HG03045 (cell line): ENCODE measurements around the gene MAPKAP1.
A peak's percentile ranks its signal among the peaks of the same experiment; 100 is the strongest.

ENCODE experiments used
- ATAC-seq: cut with Tn5 transposase; IDR thresholded peaks from one replicate; pipeline ENCODE4 v1.9.1; 2021; ENCODE audit warnings: mild to moderate bottlenecking, moderate library complexity; ENCODE audit not compliant: unreplicated experiment

Gene MAPKAP1

GRCh38 chr9:125517577-125517976, 189.4 kb downstream of the MAPKAP1 start:
- ATAC-seq: no peak

DNA sequence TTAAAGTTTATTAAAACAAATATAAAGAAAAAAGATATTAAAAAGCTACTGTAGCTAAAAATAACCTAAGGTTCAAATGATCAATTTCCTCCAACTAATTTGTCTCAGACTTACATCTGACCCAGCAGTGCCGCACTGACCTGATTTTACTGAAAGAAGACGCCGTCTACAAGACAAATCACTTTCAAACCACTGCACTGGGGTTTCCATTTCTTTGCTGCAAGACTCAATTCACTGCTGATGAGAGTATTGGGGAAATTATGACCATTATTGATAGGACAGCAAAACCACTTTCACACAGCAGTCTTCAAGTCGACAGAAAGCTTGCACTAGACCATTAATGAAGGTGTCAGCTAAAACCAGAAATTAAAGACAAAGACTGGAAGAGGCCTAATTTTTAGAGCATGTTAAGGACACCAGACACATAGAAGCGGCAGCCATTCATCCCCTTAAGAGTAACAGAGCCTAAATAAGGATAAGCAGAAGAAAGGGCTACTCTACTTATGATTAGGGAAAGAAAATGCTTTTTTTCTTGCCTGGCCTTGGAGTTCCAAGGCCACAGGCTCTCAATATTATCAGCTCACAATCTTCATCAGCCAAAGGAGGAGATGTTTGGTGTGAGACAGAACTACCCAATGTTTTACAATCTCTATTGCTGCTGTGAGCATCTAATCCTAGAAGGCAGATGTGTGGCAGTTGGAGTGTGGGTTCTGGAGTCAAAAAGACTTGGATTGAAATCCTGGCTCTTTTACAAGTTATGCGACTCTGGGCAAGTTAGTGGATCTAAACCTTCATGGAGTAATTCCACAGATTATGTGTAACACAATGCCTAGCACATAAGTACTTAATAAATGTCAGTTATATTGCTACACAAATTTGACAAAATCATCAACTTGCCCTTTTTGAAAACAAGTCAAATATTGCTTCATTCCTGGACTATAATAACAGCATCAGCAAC, 190.7 kb downstream of the MAPKAP1 start:
- no peak for ATAC-seq

- no peak for ATAC-seq
Observed at GRCh38 chr9:125515281-125515680, 191.7 kb downstream of the MAPKAP1 start.

- no peak for ATAC-seq
Observed at GRCh38 chr9:125514468-125514867, 192.5 kb downstream of the MAPKAP1 start.

GRCh38 chr9:125513668-125514413, 193.2 kb downstream of the MAPKAP1 start:
- ATAC-seq: peak; percentile 89

- ATAC-seq: no peak
Observed at GRCh38 chr9:125513303-125513667, 193.7 kb downstream of the MAPKAP1 start.

DNA sequence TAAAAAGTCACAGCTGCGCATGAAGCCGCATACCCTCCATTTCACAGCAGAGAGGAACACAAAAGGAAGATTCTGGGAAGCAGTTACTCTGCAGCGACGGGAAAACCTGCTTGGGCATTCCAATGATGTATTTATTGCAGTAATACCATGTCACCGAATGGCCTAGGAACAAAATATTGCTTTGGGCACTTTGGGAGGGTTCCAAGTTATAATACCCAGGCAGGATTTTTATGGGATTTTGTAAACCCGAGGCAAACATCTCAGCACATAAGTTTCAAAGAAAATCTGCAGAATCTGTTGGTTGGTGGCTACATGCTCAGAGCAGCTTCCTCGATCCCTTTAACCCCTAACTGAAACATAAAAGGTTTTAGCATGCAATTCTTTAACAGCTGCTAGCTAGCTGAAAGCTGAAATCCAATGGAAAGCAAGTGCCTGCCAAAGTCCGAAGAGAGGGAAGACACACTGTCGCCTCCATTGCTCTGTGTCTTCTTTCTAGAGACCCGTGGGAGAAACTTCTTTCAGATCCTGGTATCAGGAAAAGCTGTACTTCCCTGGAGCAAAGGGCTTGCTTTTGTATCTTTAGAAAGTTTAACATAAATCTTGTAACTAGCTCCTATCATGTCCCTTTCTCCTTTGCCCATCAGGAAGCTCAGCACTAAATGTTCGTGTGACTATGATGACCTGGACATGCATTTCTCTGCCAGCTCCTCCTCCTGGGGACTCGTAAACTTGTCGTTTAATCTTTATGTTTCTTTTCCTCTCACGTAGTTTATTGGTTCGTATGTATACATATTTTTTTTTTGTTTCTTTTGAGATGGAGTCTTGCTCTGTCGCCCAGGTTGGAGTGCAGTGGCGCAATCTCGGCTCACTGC, 195.0 kb downstream of the MAPKAP1 start:
- no peak for ATAC-seq

- ATAC-seq: no peak
Observed at GRCh38 chr9:125510980-125511379, 196.0 kb downstream of the MAPKAP1 start.

DNA sequence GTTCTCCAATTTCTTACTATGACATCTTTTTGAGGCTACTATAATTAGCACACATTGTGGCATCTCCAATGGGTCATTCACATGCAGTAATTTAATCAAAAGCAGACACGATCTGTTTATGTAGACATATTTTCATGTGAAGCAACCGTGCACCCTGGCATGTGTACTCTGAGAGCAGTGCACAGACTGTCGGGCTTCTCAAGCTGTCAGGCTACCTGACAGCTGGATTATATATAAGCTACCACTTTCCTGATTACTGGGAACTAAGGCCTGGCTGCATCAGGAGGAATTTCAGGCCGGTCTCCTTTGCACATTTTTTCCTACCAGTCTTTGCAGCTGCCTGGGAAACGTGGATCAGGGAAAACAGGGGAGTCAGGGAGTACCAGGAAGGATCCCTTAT, 197.5 kb downstream of the MAPKAP1 start:
- no peak for ATAC-seq

DNA sequence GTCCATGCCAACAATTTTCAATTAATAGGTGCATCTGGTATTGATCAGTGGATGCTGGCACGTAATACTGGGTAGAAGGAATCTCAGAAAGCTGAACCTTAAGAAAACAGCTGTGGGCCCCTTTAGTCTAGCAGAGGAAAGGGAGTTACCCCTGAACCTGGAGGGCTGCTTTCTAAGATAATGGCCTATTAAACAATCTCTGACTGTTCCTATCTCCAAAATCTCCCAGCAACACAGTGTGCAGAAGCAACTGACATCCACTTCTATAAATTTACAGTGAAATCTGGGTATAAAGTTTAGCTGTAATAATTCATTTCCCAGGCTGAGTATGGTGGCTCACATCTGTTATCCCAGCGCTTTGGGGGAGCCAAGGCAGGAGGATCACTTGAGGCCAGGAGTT, 198.8 kb downstream of the MAPKAP1 start:
- ATAC-seq: no peak

DNA sequence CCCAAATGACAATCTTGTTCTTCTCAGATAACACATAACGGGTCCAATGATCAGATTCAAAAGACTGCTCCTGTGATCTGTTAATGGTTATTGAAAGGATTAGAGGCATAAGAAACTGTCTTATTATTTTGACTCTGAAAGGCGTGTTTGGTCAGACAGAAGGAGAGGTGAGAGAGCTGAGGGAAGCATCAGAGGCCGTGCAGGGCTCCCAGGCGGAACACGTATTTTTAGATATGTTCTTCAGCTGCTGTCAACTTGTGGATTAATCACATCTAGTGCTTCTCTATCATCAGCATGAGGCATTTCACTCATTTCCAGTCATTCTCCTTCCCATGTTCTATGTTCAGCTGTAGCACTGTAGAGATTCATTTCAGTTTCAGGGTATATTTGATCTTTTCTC, 199.8 kb downstream of the MAPKAP1 start:
- ATAC-seq: no peak

GRCh38 chr9:125505988-125506438, 201.0 kb downstream of the MAPKAP1 start:
- no peak for ATAC-seq

DNA sequence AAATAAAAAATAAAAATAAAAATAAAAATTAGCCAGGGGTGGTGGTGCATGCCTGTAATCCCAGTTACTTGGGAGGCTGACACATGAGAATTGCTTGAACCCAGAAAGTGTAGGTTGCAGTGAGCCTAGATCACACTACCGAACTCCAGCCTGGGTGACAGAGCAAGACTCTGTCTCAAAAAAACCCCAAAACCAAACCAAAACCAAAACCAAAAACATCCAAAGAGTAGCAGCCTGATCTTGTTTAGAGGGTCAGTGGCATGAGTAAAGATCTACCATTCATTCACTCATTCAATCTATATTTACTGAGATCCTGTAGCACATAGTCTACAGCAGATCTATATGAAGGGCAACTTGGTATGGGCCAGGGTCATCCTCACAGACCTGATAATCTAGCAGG, 202.4 kb downstream of the MAPKAP1 start:
- ATAC-seq: no peak

DNA sequence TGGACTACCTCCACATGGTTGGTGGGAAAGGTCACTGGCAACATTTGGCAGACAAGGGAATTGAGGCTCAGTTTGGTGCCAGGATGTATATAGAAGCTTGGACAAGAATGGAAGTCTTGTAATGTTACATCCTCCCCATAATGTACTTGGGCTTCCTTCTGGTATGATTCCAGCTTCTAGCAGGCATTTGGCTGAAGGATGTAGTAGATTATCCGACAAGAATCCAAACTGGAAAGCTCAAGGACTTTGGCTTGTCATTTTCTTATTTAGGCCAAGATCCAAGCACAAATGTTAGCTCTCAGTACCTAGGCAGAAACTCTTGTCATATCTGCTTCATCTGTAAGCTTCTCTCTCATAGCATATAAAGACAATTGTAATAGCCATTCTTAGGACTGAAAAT, 209.1 kb downstream of the MAPKAP1 start:
- no peak for ATAC-seq

DNA sequence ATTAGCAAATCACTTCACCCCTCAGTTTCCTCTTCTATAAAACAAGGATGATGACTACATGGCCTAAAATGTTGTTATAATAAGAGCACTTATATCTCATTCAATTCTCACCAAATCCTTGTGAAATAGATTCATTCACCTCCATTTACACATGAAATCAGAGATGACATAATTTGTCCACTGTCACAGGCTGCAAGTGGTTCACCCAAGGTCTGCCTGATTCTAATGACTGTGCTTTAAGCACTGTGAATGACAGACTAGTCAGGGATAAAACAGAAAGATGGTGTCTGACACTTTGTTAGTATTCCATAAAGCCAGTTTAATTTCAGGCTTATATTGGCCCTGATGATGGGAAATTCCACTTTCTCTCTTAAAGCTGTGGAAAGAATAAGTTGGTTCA, 209.5 kb downstream of the MAPKAP1 start:
- ATAC-seq: no peak

DNA sequence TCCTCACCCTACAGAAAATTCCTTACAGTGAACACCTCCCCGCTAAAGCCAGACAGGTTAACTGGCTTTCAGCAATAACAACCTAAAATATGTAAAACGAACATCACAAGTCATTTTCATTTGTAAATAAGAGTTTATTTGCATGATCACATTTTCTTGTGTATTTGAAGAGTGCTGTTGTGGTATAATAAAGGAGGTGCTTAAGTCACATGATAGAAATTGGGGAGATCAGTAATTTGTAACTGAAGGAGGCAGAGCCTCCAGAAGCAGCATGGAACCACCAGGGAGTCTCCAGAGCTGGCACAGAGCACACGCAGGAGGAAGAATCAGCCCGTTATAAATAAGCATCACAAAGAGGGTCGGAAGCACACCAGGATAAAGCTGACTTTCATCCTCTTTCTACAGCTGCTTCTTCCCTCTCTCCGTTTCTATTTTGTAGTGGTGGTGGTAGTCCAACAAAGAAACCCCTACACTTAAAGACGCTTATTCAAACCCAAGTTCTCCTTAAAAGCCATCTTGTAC, 210.6 kb downstream of the MAPKAP1 start:
- ATAC-seq: no peak

DNA sequence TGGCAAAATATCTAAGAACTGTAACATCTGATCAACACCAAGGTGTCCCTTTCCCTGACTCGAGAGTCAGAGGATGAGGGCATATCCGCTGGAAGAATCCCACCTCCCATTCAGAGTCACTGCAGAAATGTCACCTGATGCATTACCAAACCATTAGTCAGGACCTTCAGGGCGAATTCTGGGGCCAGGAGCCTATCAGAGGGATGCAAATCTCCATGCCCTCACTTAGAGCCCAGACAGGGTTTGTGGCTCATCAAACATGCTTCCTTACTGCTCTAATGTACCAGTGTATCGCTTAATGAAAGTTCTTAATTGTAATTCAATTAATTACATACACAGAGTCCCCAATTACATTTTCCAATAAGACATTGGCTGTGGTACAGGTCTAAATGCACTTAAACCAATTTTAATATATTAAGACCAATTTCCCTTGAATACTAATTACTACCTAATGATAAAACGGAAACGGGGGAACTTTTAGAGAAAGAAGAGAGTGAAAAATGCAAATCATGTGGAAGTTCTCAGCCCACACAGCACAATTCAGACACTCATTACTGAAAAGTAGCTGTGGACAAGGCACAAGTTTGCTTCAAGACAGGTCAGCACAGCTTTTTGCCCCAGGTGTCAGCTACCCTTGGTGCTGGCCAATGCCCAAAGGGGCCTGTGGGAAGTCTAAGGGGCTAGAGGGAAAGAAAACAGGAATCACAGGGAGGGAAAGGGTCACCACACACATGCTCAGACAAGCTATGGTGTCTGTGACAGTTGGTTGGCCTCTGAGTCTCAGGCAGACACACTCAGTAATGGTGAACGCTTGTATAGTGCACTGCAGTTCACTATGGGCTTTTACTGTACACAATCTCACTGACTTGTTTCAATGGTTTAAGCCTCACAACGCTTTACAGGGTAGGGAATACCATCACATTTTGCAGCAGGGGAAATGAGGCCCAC, 211.6 kb downstream of the MAPKAP1 start:
- peak; percentile 46 for ATAC-seq

DNA sequence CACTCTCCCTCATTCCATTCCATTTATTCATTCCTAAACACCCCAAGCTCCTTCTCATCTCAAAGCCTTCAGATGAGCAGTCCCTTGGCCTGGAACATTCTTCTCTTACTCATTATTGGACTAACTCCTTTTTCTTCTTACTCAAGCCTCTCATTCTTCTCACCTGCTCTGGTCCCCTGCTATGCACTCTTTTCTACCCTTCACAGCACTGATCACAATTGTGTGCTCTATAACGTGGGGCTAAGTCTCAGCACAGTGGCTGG, 212.4 kb downstream of the MAPKAP1 start:
- no peak for ATAC-seq

DNA sequence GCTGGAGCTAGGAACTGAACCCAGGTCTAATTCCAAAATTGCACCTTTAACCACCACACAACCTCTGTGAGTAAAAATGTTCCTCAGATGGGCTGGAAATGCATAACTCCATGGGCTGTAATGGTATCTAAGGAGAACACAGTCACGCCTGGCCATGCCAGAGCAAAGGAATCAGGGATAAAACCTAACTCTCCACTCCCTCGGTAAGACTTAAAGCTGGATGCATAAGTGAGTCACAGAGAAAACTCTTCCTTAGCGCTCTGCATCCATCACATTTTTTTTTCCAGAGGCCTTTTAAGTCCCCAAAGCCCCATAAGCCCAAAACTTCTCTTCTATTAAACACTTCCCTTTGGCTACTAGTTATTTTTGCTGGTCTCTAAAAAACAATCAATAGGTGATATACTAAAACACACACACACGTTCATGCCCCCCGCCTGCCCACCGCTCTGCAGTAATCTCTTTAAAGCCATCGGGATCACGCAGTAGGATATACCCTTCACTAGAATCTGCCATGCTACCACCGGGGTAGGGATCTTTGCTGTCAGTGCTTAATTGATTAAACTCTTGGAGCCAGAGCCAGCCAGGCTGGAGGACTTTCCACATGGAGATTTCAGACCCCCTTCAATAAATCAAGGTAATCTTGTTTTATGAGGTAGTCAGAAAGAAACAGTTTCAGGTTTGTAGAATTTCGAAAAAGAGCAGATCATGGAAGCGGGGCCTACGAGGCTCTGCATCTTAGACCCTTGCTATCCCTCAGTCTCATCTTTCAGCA, 212.9 kb downstream of the MAPKAP1 start:
- no peak for ATAC-seq
